Neural progenitor cell (in vitro differentiated cells): Measurements from ENCODE around the gene TENT5D.

Experiments used
- CTCF ChIP-seq: fragments of 200-600 bp; sonication (generic); IDR thresholded peaks from 2 replicates; pipeline ENCODE4 v1.5.1; 2017; ENCODE audit warnings: antibody characterized with exemption, mild to moderate bottlenecking
- EZH2 ChIP-seq: fragments of 200-600 bp; sonication (generic); IDR thresholded peaks from 2 replicates; pipeline ENCODE4 v1.6.1; 2017; ENCODE audit warnings: antibody characterized with exemption, mild to moderate bottlenecking, moderate library complexity
- EZH2phosphoT487 ChIP-seq: fragments of 200-600 bp; sonication (generic); IDR thresholded peaks from 2 replicates; pipeline ENCODE4 v1.6.1; 2017; ENCODE audit warnings: antibody characterized with exemption

DNA sequence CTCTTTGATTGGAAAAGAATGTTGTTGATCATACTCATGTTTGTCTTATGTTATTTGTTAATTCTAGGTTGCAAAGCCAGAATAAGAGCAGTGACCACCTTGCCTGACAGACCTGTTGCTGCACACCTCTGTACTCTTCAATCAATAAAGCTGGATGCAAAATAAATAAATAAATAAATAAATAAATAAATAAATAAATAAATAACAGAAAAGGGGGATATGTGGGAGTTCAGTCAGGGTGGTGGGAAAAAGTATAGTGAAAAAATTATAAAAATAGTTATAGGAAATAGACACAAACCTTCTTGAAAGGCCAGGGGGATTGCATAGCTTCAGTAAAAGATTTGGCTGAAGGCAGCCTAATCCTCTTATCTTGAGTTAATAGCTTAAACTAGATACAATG lies 51.3 kb downstream of the TENT5D start:
- TF ChIP-seq CTCF (no peak), EZH2 (no peak), EZH2phosphoT487 (no peak)
